Activated naive CD4-positive, alpha-beta T cell treated with anti-CD3 and anti-CD28 coated beads, Interleukin-2, amount 10 ng/mL, durations not matched to agents 7 days and 5 days (primary cell): ENCODE measurements around the gene RIN2.

Experiments
- CTCF ChIA-PET: fragments of 350-600 bp; sonication (Branson Sonifier 250); formaldehyde crosslinking; loops from one replicate; lab custom pipeline; 2021; ENCODE audit warnings: antibody characterized with exemption; lab: Charles Lee
- DNase-seq: peaks from one replicate; pipeline ENCODE4 v3.0.0-alpha.2; 2020
- H3K27ac Mint-ChIP-seq: one replicate; pipeline ENCODE4 v1.8.0; 2021; ENCODE audit warnings: mild to moderate bottlenecking, moderate library complexity, mixed read lengths
- H3K27me3 Mint-ChIP-seq: one replicate; pipeline ENCODE4 v1.8.0; 2021; ENCODE audit warnings: mild to moderate bottlenecking, mixed read lengths
- H3K36me3 Mint-ChIP-seq: one replicate; pipeline ENCODE4 v1.8.0; 2021; ENCODE audit warnings: mixed read lengths
- H3K4me1 Mint-ChIP-seq: one replicate; pipeline ENCODE4 v1.8.0; 2021; ENCODE audit warnings: mixed read lengths
- H3K4me3 Mint-ChIP-seq: one replicate; pipeline ENCODE4 v1.8.0; 2021; ENCODE audit warnings: mild to moderate bottlenecking, moderate library complexity, mixed read lengths
- H3K9me3 Mint-ChIP-seq: one replicate; pipeline ENCODE4 v1.8.0; 2021; ENCODE audit warnings: mixed read lengths

Gene RIN2

GRCh38 chr20:19758133-19758500 lies at the start of gene RIN2:
Gene RIN2 (plus strand): TSS chr20:19758258. CDS start chr20:19889602, 131,344 bp downstream.
- CTCF ChIA-PET: no interaction called here
- H3K9me3 Mint-ChIP-seq: no peaks in the 10 kb centered on the region
- no peak within 1 kb of the TSS for H3K4me3 Mint-ChIP-seq
- H3K36me3 Mint-ChIP-seq: no peaks in the 10 kb centered on the region
- DNase-seq: no peak
- H3K27ac Mint-ChIP-seq: no peak within 1 kb of the TSS
- peaks cover 49% of the 10 kb centered on the region for H3K27me3 Mint-ChIP-seq
- H3K4me1 Mint-ChIP-seq: no peaks in the 10 kb centered on the region

GRCh38 chr20:19709635-19710335 lies 48.3 kb upstream of the RIN2 start:
- Mint-ChIP-seq H3K27ac (no peak overlapping the region), H3K4me3 (no peak overlapping the region), H3K36me3 (no peaks in the 10 kb centered on the region), H3K27me3 (no peaks in the 10 kb centered on the region), H3K4me1 (no peaks in the 10 kb centered on the region), H3K9me3 (peaks cover 3% of the 10 kb centered on the region)
- CTCF ChIA-PET: no interaction called here
- DNase-seq: no peak

- H3K9me3 Mint-ChIP-seq: peaks cover 4% of the 10 kb centered on the region
- H3K27ac Mint-ChIP-seq: no peak overlapping the region
- DNase-seq: no peak
- no peaks in the 10 kb centered on the region for H3K4me1 Mint-ChIP-seq
- no peaks in the 10 kb centered on the region for H3K27me3 Mint-ChIP-seq
- H3K4me3 Mint-ChIP-seq: no peak overlapping the region
- no peaks in the 10 kb centered on the region for H3K36me3 Mint-ChIP-seq
- CTCF ChIA-PET: no interaction called here
These were observed 47.5 kb upstream of the RIN2 start for GRCh38 chr20:19710336-19711120.

- no peaks in the 10 kb centered on the region for H3K4me1 Mint-ChIP-seq
- DNase-seq: no peak
- no peaks in the 10 kb centered on the region for H3K27me3 Mint-ChIP-seq
- no peak overlapping the region for H3K27ac Mint-ChIP-seq
- no peaks in the 10 kb centered on the region for H3K36me3 Mint-ChIP-seq
- no peak overlapping the region for H3K4me3 Mint-ChIP-seq
- H3K9me3 Mint-ChIP-seq: peaks cover 6% of the 10 kb centered on the region
- CTCF ChIA-PET: no interaction called here
These were observed 46.9 kb upstream of the RIN2 start for GRCh38 chr20:19711126-19711525.

- H3K9me3 Mint-ChIP-seq: peaks cover 6% of the 10 kb centered on the region
- H3K36me3 Mint-ChIP-seq: no peaks in the 10 kb centered on the region
- H3K4me1 Mint-ChIP-seq: no peaks in the 10 kb centered on the region
- CTCF ChIA-PET: no interaction called here
- DNase-seq: no peak
- no peaks in the 10 kb centered on the region for H3K27me3 Mint-ChIP-seq
- H3K4me3 Mint-ChIP-seq: no peak overlapping the region
- H3K27ac Mint-ChIP-seq: no peak overlapping the region
These were observed 45.3 kb upstream of the RIN2 start for GRCh38 chr20:19712721-19713260.

GRCh38 chr20:19713822-19714578 lies 44.1 kb upstream of the RIN2 start:
- Mint-ChIP-seq H3K36me3 (no peaks in the 10 kb centered on the region), H3K9me3 (peaks cover 6% of the 10 kb centered on the region), H3K4me3 (no peak overlapping the region), H3K27ac (no peak overlapping the region), H3K27me3 (no peaks in the 10 kb centered on the region), H3K4me1 (no peaks in the 10 kb centered on the region)
- CTCF ChIA-PET: interaction anchor here (0.6 to 1.6 kb wide), 2 partner anchors 21 to 306 kb away, joined by 3 read pairs; no protein-coding TSS in a partner anchor
- no peak for DNase-seq

GRCh38 chr20:19714579-19714840 lies 43.5 kb upstream of the RIN2 start:
- no peaks in the 10 kb centered on the region for H3K4me1 Mint-ChIP-seq
- no peak overlapping the region for H3K27ac Mint-ChIP-seq
- H3K9me3 Mint-ChIP-seq: peaks cover 6% of the 10 kb centered on the region
- H3K4me3 Mint-ChIP-seq: no peak overlapping the region
- H3K27me3 Mint-ChIP-seq: no peaks in the 10 kb centered on the region
- CTCF ChIA-PET: interaction anchor here (1.6 kb wide), 1 partner anchor 21 kb away, joined by 3 read pairs; no protein-coding TSS in a partner anchor
- no peaks in the 10 kb centered on the region for H3K36me3 Mint-ChIP-seq
- no peak for DNase-seq

- H3K27ac Mint-ChIP-seq: no peak overlapping the region
- no peak overlapping the region for H3K4me3 Mint-ChIP-seq
- peaks cover 6% of the 10 kb centered on the region for H3K9me3 Mint-ChIP-seq
- no peak for DNase-seq
- no peaks in the 10 kb centered on the region for H3K4me1 Mint-ChIP-seq
- no peaks in the 10 kb centered on the region for H3K27me3 Mint-ChIP-seq
- CTCF ChIA-PET: no interaction called here
- no peaks in the 10 kb centered on the region for H3K36me3 Mint-ChIP-seq
These were observed 42.1 kb upstream of the RIN2 start for GRCh38 chr20:19715986-19716385.

GRCh38 chr20:19718880-19719279 lies 39.2 kb upstream of the RIN2 start:
- Mint-ChIP-seq H3K27me3 (no peaks in the 10 kb centered on the region), H3K36me3 (no peaks in the 10 kb centered on the region), H3K4me3 (no peak overlapping the region), H3K9me3 (peaks cover 2% of the 10 kb centered on the region), H3K27ac (no peak overlapping the region), H3K4me1 (no peaks in the 10 kb centered on the region)
- CTCF ChIA-PET: no interaction called here
- DNase-seq: no peak

GRCh38 chr20:19720991-19721390 lies 37.1 kb upstream of the RIN2 start:
- no peak overlapping the region for H3K4me3 Mint-ChIP-seq
- H3K36me3 Mint-ChIP-seq: no peaks in the 10 kb centered on the region
- H3K27ac Mint-ChIP-seq: no peak overlapping the region
- H3K27me3 Mint-ChIP-seq: no peaks in the 10 kb centered on the region
- H3K4me1 Mint-ChIP-seq: no peaks in the 10 kb centered on the region
- CTCF ChIA-PET: no interaction called here
- H3K9me3 Mint-ChIP-seq: no peaks in the 10 kb centered on the region
- no peak for DNase-seq

- no peaks in the 10 kb centered on the region for H3K36me3 Mint-ChIP-seq
- no peaks in the 10 kb centered on the region for H3K9me3 Mint-ChIP-seq
- H3K27me3 Mint-ChIP-seq: peaks cover 3% of the 10 kb centered on the region
- H3K27ac Mint-ChIP-seq: no peak overlapping the region
- no peak for DNase-seq
- no peak overlapping the region for H3K4me3 Mint-ChIP-seq
- H3K4me1 Mint-ChIP-seq: no peaks in the 10 kb centered on the region
- CTCF ChIA-PET: no interaction called here
These were observed 35.0 kb upstream of the RIN2 start for GRCh38 chr20:19723051-19723450.

GRCh38 chr20:19723813-19724430 lies 34.1 kb upstream of the RIN2 start:
- Mint-ChIP-seq H3K9me3 (no peaks in the 10 kb centered on the region), H3K27ac (no peak overlapping the region), H3K4me1 (no peaks in the 10 kb centered on the region), H3K27me3 (peaks cover 3% of the 10 kb centered on the region), H3K4me3 (no peak overlapping the region), H3K36me3 (no peaks in the 10 kb centered on the region)
- CTCF ChIA-PET: no interaction called here
- no peak for DNase-seq

- H3K9me3 Mint-ChIP-seq: no peaks in the 10 kb centered on the region
- no peaks in the 10 kb centered on the region for H3K4me1 Mint-ChIP-seq
- H3K27ac Mint-ChIP-seq: no peak overlapping the region
- no peaks in the 10 kb centered on the region for H3K36me3 Mint-ChIP-seq
- no peak for DNase-seq
- peaks cover 3% of the 10 kb centered on the region for H3K27me3 Mint-ChIP-seq
- CTCF ChIA-PET: no interaction called here
- no peak overlapping the region for H3K4me3 Mint-ChIP-seq
These were observed 32.7 kb upstream of the RIN2 start for GRCh38 chr20:19725373-19725772.

GRCh38 chr20:19725814-19726525 lies 32.1 kb upstream of the RIN2 start:
- Mint-ChIP-seq H3K27me3 (peaks cover 3% of the 10 kb centered on the region), H3K36me3 (no peaks in the 10 kb centered on the region), H3K27ac (no peak overlapping the region), H3K9me3 (no peaks in the 10 kb centered on the region), H3K4me1 (no peaks in the 10 kb centered on the region), H3K4me3 (no peak overlapping the region)
- CTCF ChIA-PET: no interaction called here
- no peak for DNase-seq
